Effector memory CD8-positive, alpha-beta T cell (primary cell): ENCODE measurements around the gene GARIN5A.

ENCODE experiments used
- ATAC-seq: fragments of 150-1000 bp; cut with Tn5 transposase; replicated peaks from 2 replicates; pipeline ENCODE4 v1.10.0; 2021; ENCODE audit warnings: mild to moderate bottlenecking, moderate library complexity
- DNase-seq, 3 experiments: peaks; one replicate each; pipeline ENCODE4 v3.0.0; 2021
- H3K27ac Mint-ChIP-seq, 2 donors: one replicate each; pipeline ENCODE4 v1.8.0; 2022; ENCODE audit warnings: mild to moderate bottlenecking in 2 of 2, mixed read lengths in 2 of 2, moderate library complexity in 2 of 2
- H3K27me3 Mint-ChIP-seq, 2 donors: one replicate each; pipeline ENCODE4 v1.8.0; 2022; ENCODE audit warnings: mixed read lengths in 2 of 2
- H3K36me3 Mint-ChIP-seq: one replicate; pipeline ENCODE4 v1.8.0; 2022; ENCODE audit warnings: mild to moderate bottlenecking, moderate library complexity, mixed read lengths; ENCODE audit not compliant: insufficient read depth
- H3K4me1 Mint-ChIP-seq, 2 donors: one replicate each; pipeline ENCODE4 v1.8.0; 2022; ENCODE audit warnings: low read depth in 2 of 2, mixed read lengths in 2 of 2
- H3K4me3 Mint-ChIP-seq, 2 donors: one replicate each; pipeline ENCODE4 v1.8.0; 2022; ENCODE audit warnings: mild to moderate bottlenecking in 2 of 2, mixed read lengths in 2 of 2, moderate library complexity in 2 of 2
- H3K9me3 Mint-ChIP-seq, 2 donors: one replicate each; pipeline ENCODE4 v1.8.0; 2022; ENCODE audit warnings: mixed read lengths in 2 of 2

GARIN5A gene

GRCh38 chr19:50512999-50513745 is 36.5 kb upstream of the GARIN5A start:
- ATAC-seq = no peak
- no peak for DNase-seq
- peaks cover 19% of the 10 kb centered on the region for H3K36me3 Mint-ChIP-seq
- H3K27me3 Mint-ChIP-seq = peaks cover 0 to 7% of the 10 kb centered on the region in 2 donors
- H3K9me3 Mint-ChIP-seq = peaks cover 0 to 2% of the 10 kb centered on the region in 2 donors
- peak overlapping the region in 1 of 2 donors; percentile 75 for H3K4me3 Mint-ChIP-seq
- H3K4me1 Mint-ChIP-seq = peaks cover 13 to 16% of the 10 kb centered on the region in 2 donors
- peak overlapping the region; percentile 41 to 92 for H3K27ac Mint-ChIP-seq

GRCh38 chr19:50512112-50512998 is 35.7 kb upstream of the GARIN5A start:
- ATAC-seq (no peak), DNase-seq (no peak)
- H3K36me3 Mint-ChIP-seq = peaks cover 19% of the 10 kb centered on the region
- H3K4me1 Mint-ChIP-seq = peaks cover 13 to 16% of the 10 kb centered on the region in 2 donors
- peaks cover 0 to 7% of the 10 kb centered on the region in 2 donors for H3K27me3 Mint-ChIP-seq
- peaks cover 0 to 2% of the 10 kb centered on the region in 2 donors for H3K9me3 Mint-ChIP-seq
- H3K27ac Mint-ChIP-seq = peak overlapping the region; percentile 92 to 97
- peak overlapping the region; percentile 75 to 82 for H3K4me3 Mint-ChIP-seq

DNA sequence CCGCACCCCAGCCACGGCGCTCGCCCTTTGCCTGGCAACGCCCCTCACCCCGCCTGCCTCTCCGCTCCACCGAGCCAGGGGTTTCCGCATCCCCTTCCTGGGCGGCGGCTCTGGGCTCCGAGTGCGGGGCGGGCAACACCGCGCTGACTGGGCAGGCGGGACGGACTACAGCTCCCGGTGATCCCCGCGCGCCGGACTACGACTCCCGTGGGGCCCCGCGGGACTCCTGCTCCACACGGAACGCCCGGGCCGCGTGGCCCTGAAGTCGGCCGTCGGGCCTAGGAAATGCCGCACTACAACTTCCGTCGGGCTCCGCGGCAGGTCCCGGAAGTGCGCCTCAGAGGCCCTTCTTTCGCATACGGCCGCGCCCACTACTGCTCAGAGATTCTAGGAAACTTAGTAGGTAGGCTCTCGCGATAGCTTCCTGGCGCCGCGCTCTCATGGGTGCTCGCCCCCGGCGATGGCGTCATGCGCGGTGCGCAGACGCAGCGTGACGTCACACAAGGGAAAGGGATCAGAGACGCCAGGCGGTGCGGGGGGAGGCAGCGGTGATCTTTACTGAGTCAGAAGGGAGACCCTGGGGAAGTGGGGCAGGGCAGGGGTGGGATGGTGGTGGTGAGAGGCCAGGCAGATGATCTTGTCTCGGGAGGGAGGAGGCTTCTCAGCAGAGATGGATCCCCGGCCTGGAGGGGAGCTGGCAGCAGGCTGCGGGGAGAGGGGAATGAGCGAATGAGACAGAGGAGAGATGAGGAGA is 34.6 kb upstream of the GARIN5A start, which contains the start of gene JOSD2:
Gene JOSD2 (minus strand): TSS at position 123 of the 754 bp plus-strand sequence. CDS start 760 bp downstream, outside the sequence.
- H3K27me3 Mint-ChIP-seq = peaks cover 0 to 7% of the 10 kb centered on the region in 2 donors
- peak; percentile 93 to 95 (median 94) for DNase-seq
- H3K36me3 Mint-ChIP-seq = peaks cover 18% of the 10 kb centered on the region
- peak within 1 kb of the TSS; percentile 75 to 82 for H3K4me3 Mint-ChIP-seq
- ATAC-seq = peak; percentile 90
- H3K9me3 Mint-ChIP-seq = peaks cover 0 to 2% of the 10 kb centered on the region in 2 donors
- peaks cover 13 to 16% of the 10 kb centered on the region in 2 donors for H3K4me1 Mint-ChIP-seq
- peak within 1 kb of the TSS; percentile 92 to 97 for H3K27ac Mint-ChIP-seq

- H3K27me3 Mint-ChIP-seq = peaks cover 0 to 7% of the 10 kb centered on the region in 2 donors
- peak overlapping the region; percentile 75 to 82 for H3K4me3 Mint-ChIP-seq
- DNase-seq = peak in 2 of 3 experiments; percentile 18 to 21
- peak; percentile 3 for ATAC-seq
- H3K27ac Mint-ChIP-seq = peak overlapping the region; percentile 92 to 97
- peaks cover 0 to 2% of the 10 kb centered on the region in 2 donors for H3K9me3 Mint-ChIP-seq
- H3K36me3 Mint-ChIP-seq = peaks cover 16% of the 10 kb centered on the region
- H3K4me1 Mint-ChIP-seq = peaks cover 13 to 16% of the 10 kb centered on the region in 2 donors
These were observed 34.0 kb upstream of the GARIN5A start for GRCh38 chr19:50510700-50511068.

- H3K27ac Mint-ChIP-seq = peak overlapping the region; percentile 92 to 97
- H3K36me3 Mint-ChIP-seq = peaks cover 16% of the 10 kb centered on the region
These were observed 33.5 kb upstream of the GARIN5A start for GRCh38 chr19:50510121-50510670.

DNA sequence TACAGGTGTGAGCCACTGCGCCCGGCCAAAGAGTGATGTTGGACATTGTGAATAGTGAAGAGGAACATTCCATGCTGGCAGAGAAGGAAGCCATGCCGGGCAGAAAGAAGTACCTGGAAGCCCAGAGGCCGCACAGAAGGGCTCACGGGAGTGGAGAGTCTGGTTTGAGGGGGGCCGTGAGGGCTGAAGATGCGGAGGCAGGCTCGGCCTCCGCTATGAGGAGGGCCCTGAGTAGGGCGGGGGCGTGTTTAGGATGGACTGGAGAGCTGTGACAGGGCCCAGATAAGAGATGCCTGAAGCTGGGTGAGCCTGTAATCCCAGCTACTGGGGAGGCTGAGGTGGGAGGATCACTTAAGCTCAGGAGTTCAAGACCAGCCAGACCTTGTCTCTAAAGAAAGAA is 32.7 kb upstream of the GARIN5A start:
- H3K27me3 Mint-ChIP-seq = peaks cover 0 to 3% of the 10 kb centered on the region in 2 donors
- H3K36me3 Mint-ChIP-seq = peaks cover 14% of the 10 kb centered on the region
- peaks cover 13 to 16% of the 10 kb centered on the region in 2 donors for H3K4me1 Mint-ChIP-seq
- DNase-seq (no peak), ATAC-seq (no peak)
- H3K4me3 Mint-ChIP-seq = peak overlapping the region; percentile 32 to 75
- peak overlapping the region; percentile 80 for H3K27ac Mint-ChIP-seq
- peaks cover 0 to 2% of the 10 kb centered on the region in 2 donors for H3K9me3 Mint-ChIP-seq

More at GRCh38 chr19:50510121-50510670, 33.5 kb upstream of the GARIN5A start:
- Mint-ChIP-seq H3K27me3 (peaks cover 0 to 7% of the 10 kb centered on the region in 2 donors), H3K4me3 (peak overlapping the region; percentile 75 to 82), H3K4me1 (peaks cover 13 to 16% of the 10 kb centered on the region in 2 donors), H3K9me3 (peaks cover 0 to 2% of the 10 kb centered on the region in 2 donors)
- DNase-seq = no peak
- ATAC-seq = no peak

GRCh38 chr19:50508843-50509190 is 32.2 kb upstream of the GARIN5A start:
- Mint-ChIP-seq H3K27ac (peak overlapping the region; percentile 80), H3K36me3 (peaks cover 12% of the 10 kb centered on the region), H3K4me1 (peaks cover 11 to 16% of the 10 kb centered on the region in 2 donors), H3K27me3 (no peaks in the 10 kb centered on the region), H3K4me3 (no peak overlapping the region), H3K9me3 (peaks cover 0 to 2% of the 10 kb centered on the region in 2 donors)
- DNase-seq = no peak
- ATAC-seq = no peak

DNA sequence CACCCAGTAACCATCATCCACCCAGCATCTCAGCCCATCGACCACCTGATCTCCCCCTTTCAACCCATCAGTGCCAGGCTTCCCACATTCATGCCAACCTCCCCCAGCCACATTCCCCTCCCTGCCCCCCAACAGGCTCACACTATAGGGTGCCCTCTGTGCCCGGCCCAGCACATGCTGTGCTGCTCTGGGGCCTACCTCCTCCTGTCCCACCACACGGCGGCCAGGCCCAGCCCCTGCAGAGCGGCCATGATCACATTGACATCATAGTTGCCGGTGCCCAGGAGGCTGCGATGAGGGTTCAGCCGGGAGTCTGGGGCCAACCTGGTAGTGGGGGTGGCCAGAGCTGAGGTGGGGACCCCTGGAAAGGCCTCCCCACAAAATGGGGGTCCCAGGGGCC is 30.7 kb upstream of the GARIN5A start:
- H3K36me3 Mint-ChIP-seq = peaks cover 12% of the 10 kb centered on the region
- no peak overlapping the region for H3K4me3 Mint-ChIP-seq
- ATAC-seq (no peak), DNase-seq (no peak)
- peaks cover 0 to 2% of the 10 kb centered on the region in 2 donors for H3K9me3 Mint-ChIP-seq
- no peak overlapping the region for H3K27ac Mint-ChIP-seq
- no peaks in the 10 kb centered on the region for H3K27me3 Mint-ChIP-seq
- peaks cover 11 to 16% of the 10 kb centered on the region in 2 donors for H3K4me1 Mint-ChIP-seq

DNA sequence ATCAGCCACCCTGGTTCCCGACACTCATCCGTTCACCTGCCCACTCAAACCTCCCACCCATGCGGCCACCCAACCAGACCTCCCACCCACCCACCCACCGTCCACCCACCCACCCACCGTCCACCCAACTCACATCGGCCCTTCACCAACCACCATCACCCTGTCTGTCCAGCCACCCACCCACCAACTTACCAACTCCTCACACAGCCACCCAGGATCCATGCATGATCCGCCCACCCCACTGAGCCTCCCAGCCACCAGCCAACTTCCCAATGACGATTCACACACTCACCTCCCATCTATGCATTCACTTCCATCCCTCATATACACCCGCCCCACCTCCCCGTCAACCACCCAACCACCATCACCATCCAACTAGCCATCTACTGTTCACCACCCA is 30.1 kb upstream of the GARIN5A start:
- DNase-seq (no peak), ATAC-seq (no peak)
- Mint-ChIP-seq H3K4me1 (peaks cover 11 to 13% of the 10 kb centered on the region in 2 donors), H3K9me3 (peaks cover 0 to 2% of the 10 kb centered on the region in 2 donors), H3K4me3 (no peak overlapping the region), H3K27me3 (no peaks in the 10 kb centered on the region), H3K27ac (no peak overlapping the region), H3K36me3 (peaks cover 10% of the 10 kb centered on the region)

DNA sequence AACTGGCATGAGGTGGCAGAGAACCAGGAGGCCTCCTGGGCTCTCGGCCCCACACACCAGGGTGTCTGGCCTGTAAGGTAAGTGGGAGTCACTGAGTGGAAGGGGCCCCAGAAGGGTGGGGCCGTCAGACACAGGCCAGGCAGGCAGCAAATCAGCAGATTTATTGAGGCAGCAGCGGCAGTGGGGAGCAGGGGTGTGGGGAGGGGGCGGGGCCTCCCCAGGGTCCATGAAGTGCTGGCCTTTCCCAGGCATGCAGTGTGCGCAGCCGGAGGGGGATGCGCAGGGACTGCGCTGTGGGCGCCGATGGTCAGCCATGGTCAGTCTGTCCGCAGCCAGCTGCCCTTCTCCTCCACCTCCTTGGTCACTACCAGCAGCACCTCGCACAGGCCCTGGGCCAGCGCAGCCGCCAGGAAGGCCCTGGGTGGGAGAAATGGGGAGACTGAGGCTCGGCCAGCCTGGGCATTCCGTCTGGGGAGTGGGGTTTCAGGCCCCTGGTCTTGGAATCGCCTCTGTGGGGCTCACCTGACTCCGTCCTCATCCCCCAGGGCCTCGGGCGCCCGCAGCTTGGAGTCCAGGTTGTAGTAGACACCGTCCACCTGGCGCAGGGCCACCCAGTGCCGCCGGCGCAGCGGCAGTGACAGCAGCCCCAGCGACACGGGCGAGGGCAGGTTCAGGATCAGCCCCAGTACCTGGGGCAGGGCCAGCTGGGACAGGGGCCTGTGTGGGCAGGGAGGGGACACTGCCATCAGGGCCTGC is 29.4 kb upstream of the GARIN5A start:
- peaks cover 8% of the 10 kb centered on the region in 2 donors for H3K4me1 Mint-ChIP-seq
- ATAC-seq (no peak), DNase-seq (no peak)
- H3K27me3 Mint-ChIP-seq = no peaks in the 10 kb centered on the region
- peaks cover 4% of the 10 kb centered on the region for H3K36me3 Mint-ChIP-seq
- no peak overlapping the region for H3K4me3 Mint-ChIP-seq
- peak overlapping the region in 1 of 2 donors; percentile 44 for H3K27ac Mint-ChIP-seq
- no peaks in the 10 kb centered on the region for H3K9me3 Mint-ChIP-seq

DNA sequence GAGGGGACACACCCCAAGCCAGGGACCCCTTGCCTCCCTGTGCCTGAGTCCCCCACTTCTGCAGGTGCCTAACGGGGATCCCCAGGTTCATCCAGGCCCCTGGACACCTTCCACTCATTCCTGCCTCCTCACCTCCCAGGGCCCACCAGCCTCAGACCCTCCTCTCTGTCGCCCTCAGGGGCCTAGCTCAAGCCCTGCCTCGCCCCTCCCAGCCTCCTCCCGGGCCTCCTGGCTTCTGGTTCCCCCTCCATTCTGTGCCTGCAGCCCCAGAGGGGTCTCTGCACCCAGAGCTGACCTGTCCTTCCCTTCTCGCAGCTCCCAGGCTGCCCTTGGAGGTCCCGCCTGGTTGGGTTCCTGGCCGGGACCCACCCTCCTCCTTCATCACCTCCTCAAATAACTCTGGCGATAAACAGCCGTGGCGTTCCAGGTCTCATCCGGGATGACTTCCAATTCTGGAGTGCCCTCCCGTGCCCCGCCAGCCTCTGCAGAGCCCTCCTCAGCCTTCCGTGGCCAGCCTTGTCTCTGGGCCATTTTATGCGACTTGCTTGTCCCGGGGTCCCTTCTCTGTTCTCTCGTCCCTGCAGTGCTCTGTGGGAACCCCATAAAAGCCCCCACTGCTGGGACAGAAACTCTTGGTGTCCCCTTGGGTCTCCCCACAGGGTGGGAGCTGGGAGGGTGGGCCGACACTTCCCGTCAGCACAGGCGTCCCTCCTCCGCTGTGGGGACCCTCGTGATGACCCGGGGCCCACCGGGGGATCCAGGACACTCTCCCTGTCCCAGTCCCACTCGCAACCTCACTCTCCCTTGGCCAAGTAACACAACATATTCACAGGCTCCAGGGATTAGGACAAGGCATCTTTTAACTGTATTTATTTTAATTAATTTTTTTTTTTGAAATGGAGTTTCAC is 25.2 kb upstream of the GARIN5A start:
- Mint-ChIP-seq H3K4me1 (no peaks in the 10 kb centered on the region), H3K27ac (no peak overlapping the region), H3K36me3 (no peaks in the 10 kb centered on the region), H3K27me3 (no peaks in the 10 kb centered on the region), H3K9me3 (no peaks in the 10 kb centered on the region), H3K4me3 (no peak overlapping the region)
- no peak for DNase-seq
- no peak for ATAC-seq
